AG04450 (cell line): Measurements from ENCODE around the gene ZNF584. TPM values are rescaled to one million over a fixed set of nuclear protein-coding genes. Genes with fewer than 3 reads are reported as not detected.
A peak's percentile ranks its signal among the peaks of the same experiment; 100 is the strongest.
"Not testable (repeated sequence)": the region's sequence is repeated elsewhere in the genome, so short reads cannot be mapped to it uniquely, and the experiment has no call there.

ENCODE experiments used
- CTCF ChIA-PET: fragments of 300-600, 350-600 bp; formaldehyde crosslinking; extraction: SDS; loops from one replicate; lab custom pipeline; 2022; ENCODE audit warnings: antibody characterized with exemption, inconsistent platforms; lab: Charles Lee
- POLR2A ChIA-PET: fragments of 350-600 bp; formaldehyde crosslinking; extraction: SDS; loops from one replicate; lab custom pipeline; 2021; ENCODE audit warnings: antibody characterized with exemption, inconsistent platforms; lab: Yijun Ruan, JAX
- DNase-seq: peaks from one replicate; pipeline ENCODE4 v3.0.0-alpha.2; 2011; ENCODE audit warnings: low read depth, low spot score
- H3K27ac ChIP-seq: one replicate; pipeline ENCODE4 v1.5.1; 2012; ENCODE audit warnings: low read depth, low read length, control low read depth
- H3K27me3 ChIP-seq: one replicate; pipeline ENCODE4 v1.6.0; 2012; ENCODE audit warnings: low read length; ENCODE audit not compliant: control insufficient read depth, insufficient read depth
- H3K4me3 ChIP-seq: 2 replicates; pipeline ENCODE4 v1.5.1; 2011; ENCODE audit warnings: mild to moderate bottlenecking, low read depth, low read length, control low read depth
- H3K9me3 ChIP-seq: 2 replicates; pipeline ENCODE4 v1.5.1; 2012; ENCODE audit warnings: low read length; ENCODE audit not compliant: control insufficient read depth, insufficient read depth
- CTCF ChIP-seq: IDR thresholded peaks from 2 replicates; pipeline ENCODE4 v1.5.1; 2011; ENCODE audit warnings: low read depth, low read length, control low read depth, inconsistent platforms
- polyA plus RNA-seq: library from polyadenylated mRNA; depleted of rRNA; stranded (reverse); fragments of >200 nt; gene quantifications from 2 replicates; pipeline ENCODE4 v1.2.3, GENCODE V29; 2011

Gene ZNF584
- polyA plus RNA-seq, 1 experiment, result 11.9 TPM

- POLR2A ChIA-PET, result no interaction called here
- Histone ChIP-seq H3K9me3 (no peaks in the 10 kb centered on the region; the same call in 1 of the 2 replicates), H3K4me3 (peak overlapping the region; percentile 74), H3K27ac (peak overlapping the region; percentile 31), H3K27me3 (no peaks in the 10 kb centered on the region)
- DNase-seq, result no peak
- no peak for TF ChIP-seq CTCF
- CTCF ChIA-PET, result no interaction called here
These were observed 8.0 kb upstream of the ZNF584 start for GRCh38 chr19:58400316-58400915.

- peak overlapping the region; percentile 52 for H3K27ac ChIP-seq
- no peaks in the 10 kb centered on the region; the same call in 1 of the 2 replicates for H3K9me3 ChIP-seq
- ChIA-PET POLR2A (no interaction called here), CTCF (no interaction called here)
- no peak for TF ChIP-seq CTCF
- H3K4me3 ChIP-seq, result peak overlapping the region; percentile 79
- DNase-seq, result peak; percentile 99
- no peaks in the 10 kb centered on the region for H3K27me3 ChIP-seq
These were observed 7.3 kb upstream of the ZNF584 start for GRCh38 chr19:58400916-58401839.

GRCh38 chr19:58401840-58402421 lies 6.5 kb upstream of the ZNF584 start:
- no peaks in the 10 kb centered on the region; the same call in 1 of the 2 replicates for H3K9me3 ChIP-seq
- ChIA-PET POLR2A (no interaction called here), CTCF (interaction anchor here (1.1 kb wide), 1 partner anchor 118 kb away, joined by 3 read pairs; the partner anchor contains the start of gene ZBTB45)
- no peak for DNase-seq
- no peak overlapping the region for H3K27ac ChIP-seq
- no peak for TF ChIP-seq CTCF
- H3K27me3 ChIP-seq, result no peaks in the 10 kb centered on the region
- peak overlapping the region; percentile 79 for H3K4me3 ChIP-seq

- CTCF ChIA-PET, result interaction anchor here (0.7 kb wide), 1 partner anchor 33 kb away, joined by 3 read pairs; no protein-coding TSS in a partner anchor
- H3K27me3 ChIP-seq, H3K4me3 ChIP-seq, H3K27ac ChIP-seq, DNase-seq, H3K9me3 ChIP-seq, POLR2A ChIA-PET: not testable (repeated sequence)
These were observed 4.5 kb upstream of the ZNF584 start for GRCh38 chr19:58403920-58404478.
